CD4-positive, CD25-positive, alpha-beta regulatory T cell (primary cell): ENCODE data around the gene BPIFA1. TPM values are rescaled to one million over a fixed set of nuclear protein-coding genes. Genes with fewer than 3 reads are reported as not detected.

ENCODE experiments used
- ATAC-seq, 2 donors: fragments of 150-1000 bp; cut with Tn5 transposase; one replicate each; pipeline ENCODE4 v1.10.0; 2021; ENCODE audit warnings: low read depth in 2 of 2, moderate number of reproducible peaks in 2 of 2, moderate library complexity in 1 of 2
- DNase-seq, 3 donors: peaks; one replicate each; pipeline versions ENCODE4 v3.0.0 to v3.0.0-alpha.2; 2012 to 2022; ENCODE audit warnings: mixed read lengths in 1 of 3
- H3K27ac ChIP-seq: one replicate; pipeline ENCODE4 v1.7.0; 2013; ENCODE audit warnings: mild to moderate bottlenecking, low read length; ENCODE audit not compliant: insufficient read depth, poor library complexity, severe bottlenecking
- H3K27me3 ChIP-seq: one replicate; pipeline ENCODE4 v1.7.0; 2013; ENCODE audit warnings: low read length; ENCODE audit not compliant: control insufficient read depth, insufficient read depth
- H3K36me3 ChIP-seq: one replicate; pipeline ENCODE4 v1.7.0; 2013; ENCODE audit warnings: mild to moderate bottlenecking, low read length, moderate library complexity; ENCODE audit not compliant: control insufficient read depth, insufficient read depth
- H3K4me1 ChIP-seq: 2 replicates; pipeline ENCODE4 v1.7.0; 2013; ENCODE audit warnings: mild to moderate bottlenecking, low read length; ENCODE audit not compliant: insufficient read depth, control insufficient read depth, poor library complexity, severe bottlenecking
- H3K4me3 ChIP-seq: one replicate; pipeline ENCODE4 v1.7.0; 2013; ENCODE audit warnings: low read depth, mild to moderate bottlenecking, low read length, moderate library complexity
- H3K9me3 ChIP-seq, 2 experiments: 1 replicate in 1 of 2; 2 replicates in 1 of 2; pipeline ENCODE4 v1.7.0; 2013; ENCODE audit warnings: low read length in 2 of 2, mild to moderate bottlenecking in 1 of 2, moderate library complexity in 1 of 2; ENCODE audit not compliant: control insufficient read depth in 2 of 2
- H3K27ac Mint-ChIP-seq, 3 donors: one replicate each; pipeline ENCODE4 v1.8.0; 2020 to 2022; ENCODE audit warnings: mild to moderate bottlenecking in 3 of 3, mixed read lengths in 3 of 3, moderate library complexity in 2 of 3
- H3K27me3 Mint-ChIP-seq: one replicate; pipeline ENCODE4 v1.8.0; 2022; ENCODE audit warnings: mild to moderate bottlenecking, mixed read lengths
- H3K36me3 Mint-ChIP-seq: one replicate; pipeline ENCODE4 v1.8.0; 2020; ENCODE audit warnings: mixed read lengths
- H3K4me1 Mint-ChIP-seq, 4 donors: one replicate each; pipeline ENCODE4 v1.8.0; 2020 to 2022; ENCODE audit warnings: mixed read lengths in 4 of 4, mild to moderate bottlenecking in 1 of 4
- H3K4me3 Mint-ChIP-seq, 4 donors: one replicate each; pipeline ENCODE4 v1.8.0; 2020 to 2022; ENCODE audit warnings: mild to moderate bottlenecking in 4 of 4, mixed read lengths in 4 of 4, moderate library complexity in 3 of 4
- H3K9me3 Mint-ChIP-seq, 7 donors: one replicate each; pipeline ENCODE4 v1.8.0; 2020 to 2022; ENCODE audit warnings: mixed read lengths in 7 of 7, mild to moderate bottlenecking in 3 of 7, moderate library complexity in 2 of 7
- polyA plus RNA-seq, 4 donors: library from polyadenylated mRNA; unstranded; fragments of 300-500 nt; fragmentation: Illumina TruSeq; gene quantifications; one replicate each; pipeline ENCODE4 v1.2.3, GENCODE V29; 2021
- total RNA-seq: library from RNA; stranded (reverse); gene quantifications from one replicate; pipeline ENCODE4 v1.2.3, GENCODE V29; 2022

Gene BPIFA1
- total and polyA plus RNA-seq, 5 donors from 2014 or later = not detected

- Histone ChIP-seq H3K4me1 (no peaks in the 10 kb centered on the region), H3K27me3 (peaks cover 1% of the 10 kb centered on the region), H3K4me3 (no peak overlapping the region), H3K9me3 (no peaks in the 10 kb centered on the region), H3K27ac (no peak overlapping the region), H3K36me3 (no peaks in the 10 kb centered on the region)
- peaks cover 14% of the 10 kb centered on the region for H3K27me3 Mint-ChIP-seq
- no peaks in the 10 kb centered on the region for H3K9me3 Mint-ChIP-seq
- no peak overlapping the region for H3K4me3 Mint-ChIP-seq
- H3K36me3 Mint-ChIP-seq = no peaks in the 10 kb centered on the region
- DNase-seq = peak in 1 of 3 donors; percentile 57
- peaks cover 0 to 4% (median 2%) of the 10 kb centered on the region in 4 donors for H3K4me1 Mint-ChIP-seq
- peak overlapping the region in 1 of 3 donors; percentile 3 for H3K27ac Mint-ChIP-seq
- no peak for ATAC-seq
These were observed 3.2 kb upstream of the BPIFA1 start for GRCh38 chr20:33232486-33233072.

- Mint-ChIP-seq H3K36me3 (no peaks in the 10 kb centered on the region), H3K9me3 (peaks cover 0 to 1% (median 0%) of the 10 kb centered on the region in 7 donors), H3K27ac (no peak overlapping the region), H3K4me1 (peaks cover 0 to 4% (median 2%) of the 10 kb centered on the region in 4 donors), H3K4me3 (no peak overlapping the region), H3K27me3 (peaks cover 14% of the 10 kb centered on the region)
- H3K27me3 ChIP-seq = peaks cover 1% of the 10 kb centered on the region
- no peaks in the 10 kb centered on the region for H3K36me3 ChIP-seq
- DNase-seq = no peak
- no peak overlapping the region for H3K27ac ChIP-seq
- H3K4me1 ChIP-seq = no peaks in the 10 kb centered on the region
- no peak overlapping the region for H3K4me3 ChIP-seq
- no peaks in the 10 kb centered on the region for H3K9me3 ChIP-seq
- no peak for ATAC-seq
These were observed 2.5 kb upstream of the BPIFA1 start for GRCh38 chr20:33233129-33233774.

- Histone ChIP-seq H3K27me3 (peaks cover 1% of the 10 kb centered on the region), H3K4me1 (no peaks in the 10 kb centered on the region), H3K9me3 (no peaks in the 10 kb centered on the region), H3K36me3 (no peaks in the 10 kb centered on the region), H3K4me3 (no peak overlapping the region), H3K27ac (no peak overlapping the region)
- Mint-ChIP-seq H3K36me3 (no peaks in the 10 kb centered on the region), H3K27me3 (peaks cover 14% of the 10 kb centered on the region), H3K4me3 (no peak overlapping the region), H3K4me1 (peaks cover 0 to 4% (median 2%) of the 10 kb centered on the region in 4 donors), H3K9me3 (peaks cover 0 to 1% (median 0%) of the 10 kb centered on the region in 7 donors), H3K27ac (no peak overlapping the region)
- DNase-seq = no peak
- ATAC-seq = no peak
These were observed 1.7 kb upstream of the BPIFA1 start for GRCh38 chr20:33234050-33234449.

- Mint-ChIP-seq H3K27me3 (peaks cover 10% of the 10 kb centered on the region), H3K9me3 (peaks cover 0 to 1% (median 0%) of the 10 kb centered on the region in 7 donors), H3K4me3 (no peak overlapping the region), H3K4me1 (peaks cover 0 to 4% (median 2%) of the 10 kb centered on the region in 4 donors), H3K36me3 (no peaks in the 10 kb centered on the region), H3K27ac (no peak overlapping the region)
- no peaks in the 10 kb centered on the region for H3K36me3 ChIP-seq
- H3K4me1 ChIP-seq = no peaks in the 10 kb centered on the region
- DNase-seq (no peak), ATAC-seq (no peak)
- H3K27ac ChIP-seq = no peak overlapping the region
- H3K4me3 ChIP-seq = no peak overlapping the region
- H3K27me3 ChIP-seq = peaks cover 1% of the 10 kb centered on the region
- no peaks in the 10 kb centered on the region for H3K9me3 ChIP-seq
These were observed 555 bp downstream of the BPIFA1 start for GRCh38 chr20:33236351-33236750.

GRCh38 chr20:33237989-33238388 is 2.2 kb downstream of the BPIFA1 start:
- ATAC-seq (no peak), DNase-seq (no peak)
- H3K4me3 Mint-ChIP-seq = no peak overlapping the region
- H3K36me3 Mint-ChIP-seq = no peaks in the 10 kb centered on the region
- H3K27ac Mint-ChIP-seq = no peak overlapping the region
- H3K4me1 Mint-ChIP-seq = peaks cover 0 to 1% (median 0%) of the 10 kb centered on the region in 4 donors
- H3K9me3 Mint-ChIP-seq = peaks cover 0 to 1% (median 0%) of the 10 kb centered on the region in 7 donors
- H3K27me3 Mint-ChIP-seq = peaks cover 10% of the 10 kb centered on the region
- Histone ChIP-seq H3K9me3 (no peaks in the 10 kb centered on the region), H3K36me3 (no peaks in the 10 kb centered on the region), H3K27ac (no peak overlapping the region), H3K4me1 (no peaks in the 10 kb centered on the region), H3K4me3 (no peak overlapping the region), H3K27me3 (peaks cover 1% of the 10 kb centered on the region)

- Histone ChIP-seq H3K4me3 (no peak overlapping the region), H3K36me3 (no peaks in the 10 kb centered on the region), H3K4me1 (no peaks in the 10 kb centered on the region), H3K9me3 (no peaks in the 10 kb centered on the region), H3K27ac (no peak overlapping the region), H3K27me3 (no peaks in the 10 kb centered on the region)
- ATAC-seq (no peak), DNase-seq (no peak)
- Mint-ChIP-seq H3K27me3 (peaks cover 6% of the 10 kb centered on the region), H3K27ac (no peak overlapping the region), H3K4me1 (no peaks in the 10 kb centered on the region), H3K36me3 (no peaks in the 10 kb centered on the region), H3K9me3 (peaks cover 0 to 1% (median 0%) of the 10 kb centered on the region in 7 donors), H3K4me3 (no peak overlapping the region)
These were observed 3.6 kb downstream of the BPIFA1 start for GRCh38 chr20:33239418-33239817.

GRCh38 chr20:33239979-33240736 is 4.4 kb downstream of the BPIFA1 start:
- H3K27ac Mint-ChIP-seq = no peak overlapping the region
- ATAC-seq = no peak

More at GRCh38 chr20:33239979-33240736, 4.4 kb downstream of the BPIFA1 start:
- Histone ChIP-seq H3K27ac (no peak overlapping the region), H3K9me3 (no peaks in the 10 kb centered on the region), H3K27me3 (no peaks in the 10 kb centered on the region), H3K4me1 (no peaks in the 10 kb centered on the region), H3K4me3 (no peak overlapping the region), H3K36me3 (no peaks in the 10 kb centered on the region)
- Mint-ChIP-seq H3K9me3 (peaks cover 0 to 1% (median 0%) of the 10 kb centered on the region in 7 donors), H3K27me3 (peaks cover 6% of the 10 kb centered on the region), H3K4me3 (no peak overlapping the region), H3K36me3 (no peaks in the 10 kb centered on the region), H3K4me1 (no peaks in the 10 kb centered on the region)
- DNase-seq = no peak
